ENCODE data around the gene MIXL1.

- no peak for TF ChIP-seq TARDBP (IDR thresholded peaks at IDR 0.05)
- TF ChIP-seq SP1 (IDR thresholded peaks at IDR 0.05): no peak
- no peak for TF ChIP-seq PKNOX1 (IDR thresholded peaks at IDR 0.05)
- TF ChIP-seq FOXM1 (IDR thresholded peaks at IDR 0.05; ENCODE audit: borderline replicate concordance): no peak
- no peak for TF ChIP-seq HDGF (IDR thresholded peaks at IDR 0.05; ENCODE audit: borderline replicate concordance)
- TF ChIP-seq FOXA1 (IDR thresholded peaks at IDR 0.05): no peak
- no peak for TF ChIP-seq SUZ12 (IDR thresholded peaks at IDR 0.05)
Observed at GRCh38 chr1:226199971-226200370, 23.5 kb upstream of the MIXL1 start.
